ENCODE measurements around the gene RALGPS1. TPM values are rescaled to one million over a fixed set of nuclear protein-coding genes. Genes with fewer than 3 reads are reported as not detected.

Gene RALGPS1
- total and polyA plus RNA-seq, 2 experiments from 2014 or later: 13.1 to 22.1 TPM

DNA sequence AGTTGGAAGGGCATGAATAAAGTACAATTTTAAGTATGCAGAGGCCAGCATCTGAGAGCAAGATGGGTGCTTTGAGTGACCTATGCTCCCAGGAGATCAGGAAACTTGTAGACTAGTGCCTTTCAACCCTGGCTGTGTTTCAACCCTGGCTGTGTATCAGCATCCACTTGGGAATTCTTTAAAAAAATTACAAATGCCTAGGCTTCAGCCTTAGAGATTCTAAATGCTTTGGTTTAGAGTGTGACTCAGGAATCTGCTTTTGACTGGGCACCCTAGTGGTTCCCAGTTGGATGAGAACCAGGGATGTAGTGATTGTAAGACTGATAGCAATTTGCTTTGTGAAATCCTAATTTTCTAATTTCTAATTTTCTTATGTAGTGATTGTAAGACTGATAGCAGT lies 65.6 kb downstream of the RALGPS1 start:
- Histone ChIP-seq H3K9me2 (replicated peaks; ENCODE audit: insufficient read depth) (no peaks in the 10 kb centered on the region), H3K36me3 (replicated peaks; ENCODE audit: insufficient read depth, low read depth) (no peaks in the 10 kb centered on the region), H3K4me1 (ENCODE audit: insufficient read depth) (no peaks in the 10 kb centered on the region), H3K4me2 (no peak overlapping the region), H3K27ac (no peak overlapping the region), H3K79me2 (no peaks in the 10 kb centered on the region), H4K20me1 (ENCODE audit: insufficient read depth, poor library complexity, severe bottlenecking) (no peaks in the 10 kb centered on the region), H3K9me3 (ENCODE audit: low read depth) (no peaks in the 10 kb centered on the region), H3K4me3 (no peak overlapping the region), H3K27me3 (no peaks in the 10 kb centered on the region), H2AFZ (no peak overlapping the region)
- DNase-seq (ENCODE audit: low spot score): no peak
- TF ChIP-seq EZH2phosphoT487 (IDR thresholded peaks at IDR 0.05; ENCODE audit: low read depth, severe bottlenecking, unreplicated experiment) (no peak), EZH2 (IDR thresholded peaks at IDR 0.05; ENCODE audit: borderline replicate concordance) (no peak)
- TF ChIP-seq, protein P1, sequence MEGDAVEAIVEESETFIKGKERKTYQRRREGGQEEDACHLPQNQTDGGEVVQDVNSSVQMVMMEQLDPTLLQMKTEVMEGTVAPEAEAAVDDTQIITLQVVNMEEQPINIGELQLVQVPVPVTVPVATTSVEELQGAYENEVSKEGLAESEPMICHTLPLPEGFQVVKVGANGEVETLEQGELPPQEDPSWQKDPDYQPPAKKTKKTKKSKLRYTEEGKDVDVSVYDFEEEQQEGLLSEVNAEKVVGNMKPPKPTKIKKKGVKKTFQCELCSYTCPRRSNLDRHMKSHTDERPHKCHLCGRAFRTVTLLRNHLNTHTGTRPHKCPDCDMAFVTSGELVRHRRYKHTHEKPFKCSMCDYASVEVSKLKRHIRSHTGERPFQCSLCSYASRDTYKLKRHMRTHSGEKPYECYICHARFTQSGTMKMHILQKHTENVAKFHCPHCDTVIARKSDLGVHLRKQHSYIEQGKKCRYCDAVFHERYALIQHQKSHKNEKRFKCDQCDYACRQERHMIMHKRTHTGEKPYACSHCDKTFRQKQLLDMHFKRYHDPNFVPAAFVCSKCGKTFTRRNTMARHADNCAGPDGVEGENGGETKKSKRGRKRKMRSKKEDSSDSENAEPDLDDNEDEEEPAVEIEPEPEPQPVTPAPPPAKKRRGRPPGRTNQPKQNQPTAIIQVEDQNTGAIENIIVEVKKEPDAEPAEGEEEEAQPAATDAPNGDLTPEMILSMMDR (IDR thresholded peaks at IDR 0.05; ENCODE audit: poor library complexity): no peak

DNA sequence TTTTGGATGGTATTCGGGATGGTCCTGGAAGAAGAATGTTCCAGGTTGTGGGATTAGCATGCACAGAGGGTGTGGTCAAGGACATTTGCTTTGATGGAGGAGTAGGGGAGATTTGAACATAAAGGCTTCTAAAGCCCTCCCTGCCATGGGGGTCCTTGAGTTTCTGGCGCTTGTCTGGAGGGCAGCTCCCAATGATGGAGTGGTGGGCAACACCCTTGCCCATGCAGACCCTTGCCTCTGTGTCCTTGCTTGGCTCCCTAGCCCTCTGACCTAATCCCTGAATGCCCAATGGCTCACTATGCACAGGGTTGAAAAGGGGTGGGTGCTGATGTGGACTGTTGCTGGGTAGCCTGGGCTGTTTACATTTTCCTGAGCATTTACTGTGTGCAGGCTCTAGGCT lies 66.6 kb downstream of the RALGPS1 start:
- Histone ChIP-seq H3K9me2 (replicated peaks; ENCODE audit: insufficient read depth) (no peaks in the 10 kb centered on the region), H3K27ac (no peak overlapping the region), H3K4me3 (no peak overlapping the region), H3K36me3 (replicated peaks; ENCODE audit: insufficient read depth, low read depth) (no peaks in the 10 kb centered on the region), H3K9me3 (ENCODE audit: low read depth) (no peaks in the 10 kb centered on the region), H2AFZ (no peak overlapping the region), H4K20me1 (ENCODE audit: insufficient read depth, poor library complexity, severe bottlenecking) (no peaks in the 10 kb centered on the region), H3K79me2 (no peaks in the 10 kb centered on the region), H3K4me2 (no peak overlapping the region), H3K4me1 (ENCODE audit: insufficient read depth) (peaks cover 2% of the 10 kb centered on the region), H3K27me3 (no peaks in the 10 kb centered on the region)
- DNase-seq (ENCODE audit: low spot score): no peak
- no peak for TF ChIP-seq EZH2phosphoT487 (IDR thresholded peaks at IDR 0.05; ENCODE audit: low read depth, severe bottlenecking, unreplicated experiment)
- TF ChIP-seq, protein P1 (IDR thresholded peaks at IDR 0.05; ENCODE audit: poor library complexity): no peak
- TF ChIP-seq EZH2 (IDR thresholded peaks at IDR 0.05; ENCODE audit: borderline replicate concordance): no peak
- 97% methylated on average over 2 of the region's 2 CpGs for WGBS (ENCODE audit: low lambda C conversion rate, missing lambda C conversion rate)

DNA sequence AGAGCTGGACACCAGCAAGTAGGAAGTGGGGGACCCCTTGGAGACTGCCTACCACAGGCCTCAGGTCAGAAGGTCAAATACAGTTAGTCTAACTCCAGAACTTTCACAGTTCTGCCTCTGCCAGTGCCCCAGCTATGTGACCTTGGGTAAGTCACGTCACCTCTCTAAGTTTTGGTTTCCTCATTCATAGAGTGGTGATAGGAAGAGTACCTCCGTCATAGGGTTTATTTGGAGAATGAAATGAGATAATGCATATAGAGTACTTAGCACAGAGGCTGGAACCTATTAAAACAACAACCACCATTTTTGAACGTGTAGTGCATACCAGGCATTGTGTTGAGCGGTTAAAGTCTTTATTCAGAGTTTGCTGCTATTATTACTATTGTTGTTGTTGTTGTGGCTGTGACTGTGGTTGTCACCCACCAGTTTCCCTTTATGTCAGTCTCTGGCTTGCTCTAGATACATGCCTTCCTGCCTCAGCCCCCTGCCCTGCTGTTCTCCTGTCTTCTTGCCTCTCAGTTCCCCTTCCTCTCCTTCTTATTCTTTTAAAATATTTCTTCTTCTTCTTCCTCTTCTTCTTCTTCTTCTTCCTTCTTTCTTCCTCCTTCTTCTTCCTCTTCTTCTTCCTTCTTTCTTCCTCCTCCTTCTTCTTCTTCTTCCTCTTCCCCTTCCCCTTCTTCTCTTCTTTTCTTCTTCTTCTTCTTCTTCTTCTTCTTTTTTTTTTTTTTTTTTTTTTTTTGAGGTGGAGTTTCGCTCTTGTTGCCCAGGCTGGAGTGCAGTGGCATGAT lies 67.8 kb downstream of the RALGPS1 start:
- H3K4me3 ChIP-seq: no peak overlapping the region
- no peaks in the 10 kb centered on the region for H3K27me3 ChIP-seq
- 91% methylated on average over 5 of the region's 5 CpGs for WGBS (ENCODE audit: low lambda C conversion rate, missing lambda C conversion rate)
- peaks cover 8% of the 10 kb centered on the region for H3K4me1 ChIP-seq (ENCODE audit: insufficient read depth)
- H3K9me2 ChIP-seq (replicated peaks; ENCODE audit: insufficient read depth): no peaks in the 10 kb centered on the region
- TF ChIP-seq, protein P1 (IDR thresholded peaks at IDR 0.05; ENCODE audit: poor library complexity): no peak
- no peak for TF ChIP-seq EZH2 (IDR thresholded peaks at IDR 0.05; ENCODE audit: borderline replicate concordance)
- no peak overlapping the region for H3K4me2 ChIP-seq
- H3K36me3 ChIP-seq (replicated peaks; ENCODE audit: insufficient read depth, low read depth): no peaks in the 10 kb centered on the region
- no peak overlapping the region for H2AFZ ChIP-seq
- no peaks in the 10 kb centered on the region for H3K9me3 ChIP-seq (ENCODE audit: low read depth)
- no peak for DNase-seq (ENCODE audit: low spot score)
- no peak overlapping the region for H3K27ac ChIP-seq
- H4K20me1 ChIP-seq (ENCODE audit: insufficient read depth, poor library complexity, severe bottlenecking): no peaks in the 10 kb centered on the region
- no peaks in the 10 kb centered on the region for H3K79me2 ChIP-seq
